ENCODE data around the gene RHOBTB1.
"Not testable (repeated sequence)": the region's sequence is repeated elsewhere in the genome, so short reads cannot be mapped to it uniquely, and the experiment has no call there.

The RHOBTB1 gene, protein sequence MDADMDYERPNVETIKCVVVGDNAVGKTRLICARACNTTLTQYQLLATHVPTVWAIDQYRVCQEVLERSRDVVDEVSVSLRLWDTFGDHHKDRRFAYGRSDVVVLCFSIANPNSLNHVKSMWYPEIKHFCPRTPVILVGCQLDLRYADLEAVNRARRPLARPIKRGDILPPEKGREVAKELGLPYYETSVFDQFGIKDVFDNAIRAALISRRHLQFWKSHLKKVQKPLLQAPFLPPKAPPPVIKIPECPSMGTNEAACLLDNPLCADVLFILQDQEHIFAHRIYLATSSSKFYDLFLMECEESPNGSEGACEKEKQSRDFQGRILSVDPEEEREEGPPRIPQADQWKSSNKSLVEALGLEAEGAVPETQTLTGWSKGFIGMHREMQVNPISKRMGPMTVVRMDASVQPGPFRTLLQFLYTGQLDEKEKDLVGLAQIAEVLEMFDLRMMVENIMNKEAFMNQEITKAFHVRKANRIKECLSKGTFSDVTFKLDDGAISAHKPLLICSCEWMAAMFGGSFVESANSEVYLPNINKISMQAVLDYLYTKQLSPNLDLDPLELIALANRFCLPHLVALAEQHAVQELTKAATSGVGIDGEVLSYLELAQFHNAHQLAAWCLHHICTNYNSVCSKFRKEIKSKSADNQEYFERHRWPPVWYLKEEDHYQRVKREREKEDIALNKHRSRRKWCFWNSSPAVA

DNA sequence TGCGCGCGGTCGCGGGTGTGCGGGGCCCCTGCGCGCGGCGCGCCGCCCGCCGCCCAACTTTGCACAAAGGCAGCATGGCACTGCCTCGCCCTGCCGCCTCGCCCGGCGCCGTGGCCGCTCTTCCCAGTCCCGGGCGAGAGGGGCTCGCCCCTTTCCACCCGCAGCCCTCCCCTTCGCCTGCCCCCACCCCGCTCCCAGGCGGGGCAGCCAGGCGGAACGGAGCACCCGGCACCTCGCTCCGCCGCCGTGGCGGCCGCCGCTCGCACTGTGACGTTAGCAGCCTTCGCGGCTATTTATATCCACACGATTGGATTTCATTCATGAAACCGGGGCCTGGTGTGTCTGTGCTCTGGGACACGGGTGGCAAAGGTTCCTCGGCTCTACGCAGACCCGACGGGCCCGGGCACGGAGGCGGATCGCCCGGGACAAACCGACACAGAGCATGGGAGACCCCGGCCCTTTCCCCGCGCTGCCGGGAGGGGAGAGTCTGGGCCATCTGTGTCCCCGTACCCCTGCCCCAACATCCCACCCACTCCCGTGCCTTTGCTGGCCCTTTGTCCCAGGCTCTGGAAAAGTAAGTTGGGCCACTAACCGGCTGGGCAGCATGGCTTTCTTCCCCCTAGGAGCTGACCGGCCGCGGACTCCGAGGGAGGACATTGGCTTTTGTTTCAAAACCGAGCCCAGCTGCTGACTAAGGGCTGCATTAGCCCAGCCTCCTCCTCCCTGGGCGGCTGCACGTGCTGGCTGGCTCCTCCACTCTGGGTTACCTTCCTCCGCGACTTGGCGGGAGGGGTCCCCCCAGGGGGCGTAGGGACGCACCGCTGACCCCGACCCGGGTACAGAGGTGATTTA, at the start of gene RHOBTB1:
RHOBTB1 (minus strand) TSS at position 128 of the 852 bp plus-strand sequence. CDS start 32,643 bp downstream, outside the sequence.
- peak in 1 of 2 experiments; percentile 24 for DNase-seq

DNA sequence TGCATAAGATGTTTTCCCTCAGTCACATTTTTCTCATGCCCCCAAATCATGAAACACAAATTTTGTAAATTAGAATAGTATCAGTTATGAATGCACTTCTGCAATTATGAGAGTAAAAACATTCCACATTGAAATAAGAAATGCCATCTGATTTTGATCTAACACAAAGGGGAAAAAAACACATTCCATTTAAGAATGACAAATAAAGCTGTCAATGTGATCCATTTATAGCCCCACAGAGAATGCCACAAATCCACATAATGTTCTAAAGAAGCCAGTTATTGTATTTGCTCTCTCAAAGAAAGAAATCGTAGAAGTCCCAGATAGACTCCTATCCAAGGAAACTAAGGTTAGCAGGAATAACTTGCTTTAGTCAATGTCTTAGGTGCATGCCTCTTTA, 48.7 kb upstream of the RHOBTB1 start:
- DNase-seq, result no peak

DNA sequence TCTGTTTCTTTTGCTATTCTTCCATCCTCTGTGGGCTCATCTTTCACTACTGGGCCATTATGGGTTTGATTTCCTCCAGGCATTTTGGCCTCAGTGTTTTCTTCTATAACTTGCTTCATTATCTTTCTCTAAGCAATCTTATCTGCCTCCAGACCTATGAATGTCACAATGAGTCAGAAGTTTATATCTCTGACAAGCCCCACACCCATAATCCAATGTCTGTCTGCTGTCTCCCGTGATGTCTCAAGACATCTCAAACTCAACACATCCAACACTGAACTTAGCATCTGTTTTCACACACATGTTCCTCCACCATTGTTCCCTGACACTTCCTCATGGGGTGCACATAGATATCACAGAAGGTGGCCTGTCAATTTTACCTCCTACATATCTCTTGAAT, 46.7 kb upstream of the RHOBTB1 start:
- no peak for DNase-seq

DNA sequence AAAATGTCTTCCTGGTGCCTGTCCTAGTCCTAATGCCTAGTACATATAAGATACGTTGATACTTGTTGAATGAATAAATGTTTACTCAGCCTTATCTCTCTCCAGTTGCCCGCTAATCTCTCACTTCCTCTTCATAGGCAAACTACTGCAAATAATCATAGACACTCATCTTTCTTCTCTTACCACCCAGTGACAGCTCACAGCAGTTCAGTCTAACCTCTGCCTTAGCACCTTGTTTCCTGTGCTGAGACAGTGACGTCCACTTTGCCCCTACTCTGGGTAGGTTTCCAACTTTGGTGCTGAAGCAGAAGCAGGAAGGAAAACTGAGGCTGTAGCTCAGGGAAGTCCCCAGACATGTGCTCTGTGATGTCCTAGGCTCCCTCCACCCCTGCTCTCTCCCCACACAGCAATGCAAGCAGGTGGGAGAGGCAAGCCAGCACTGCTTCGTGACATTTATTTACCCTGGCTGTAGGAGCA, 45.5 kb upstream of the RHOBTB1 start:
- no peak for DNase-seq

DNA sequence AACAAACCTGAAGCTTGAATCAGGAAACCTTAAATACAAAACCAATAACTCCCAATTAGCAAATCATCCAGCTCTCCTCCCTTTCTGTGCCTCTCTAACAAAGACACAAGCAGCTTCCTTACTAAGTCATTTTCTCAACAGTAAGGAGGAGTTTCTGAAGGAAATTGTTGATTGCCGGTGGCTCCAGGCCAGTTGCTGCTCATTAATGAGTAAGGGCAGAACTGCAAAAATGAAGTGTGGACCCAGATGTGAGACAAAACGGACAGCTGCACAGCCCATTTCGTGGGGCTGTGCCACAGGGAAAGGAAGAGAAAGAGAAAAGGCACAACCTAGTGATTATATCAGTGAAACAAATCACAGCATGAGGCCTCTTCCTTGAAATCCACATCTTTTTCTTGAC, 42.8 kb upstream of the RHOBTB1 start:
- no peak for DNase-seq

DNA sequence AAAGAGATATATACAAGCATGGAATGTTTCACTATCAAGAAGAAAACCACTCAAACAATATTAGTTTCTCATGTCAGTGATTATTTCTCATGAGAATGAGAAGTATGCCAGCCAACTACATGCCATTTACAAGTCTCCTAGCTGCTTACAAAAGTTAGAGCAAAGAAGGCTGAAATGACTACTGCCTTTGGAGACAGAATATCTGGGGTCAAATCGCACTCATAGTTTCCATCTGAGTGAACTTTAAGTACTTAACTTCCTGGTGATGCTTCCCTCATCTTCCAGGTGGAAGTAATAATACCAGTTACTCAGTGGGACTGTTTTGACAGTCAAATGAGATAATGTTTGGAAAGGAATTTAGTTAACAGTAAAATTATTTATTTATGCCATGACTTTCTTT, 42.0 kb upstream of the RHOBTB1 start:
- no peak for DNase-seq

DNA sequence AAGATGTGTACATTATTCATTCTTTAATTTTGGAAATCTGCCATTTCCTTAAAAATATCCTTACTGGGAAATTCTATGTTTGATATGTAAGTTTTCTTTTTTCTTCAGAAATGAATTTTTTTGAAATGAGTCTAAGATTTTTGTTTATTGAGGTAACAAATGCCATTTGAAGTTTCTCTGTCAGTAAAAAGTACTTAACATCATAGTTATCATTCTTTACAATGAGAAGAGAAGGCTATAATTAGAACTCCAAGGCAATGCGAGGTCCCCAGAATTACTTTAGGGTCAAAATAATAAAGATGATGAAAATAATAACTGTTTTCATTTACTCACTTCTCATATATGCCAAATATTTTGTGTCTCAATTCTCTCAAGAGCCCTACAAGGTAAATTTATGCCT, 37.0 kb upstream of the RHOBTB1 start:
- DNase-seq, result no peak

DNA sequence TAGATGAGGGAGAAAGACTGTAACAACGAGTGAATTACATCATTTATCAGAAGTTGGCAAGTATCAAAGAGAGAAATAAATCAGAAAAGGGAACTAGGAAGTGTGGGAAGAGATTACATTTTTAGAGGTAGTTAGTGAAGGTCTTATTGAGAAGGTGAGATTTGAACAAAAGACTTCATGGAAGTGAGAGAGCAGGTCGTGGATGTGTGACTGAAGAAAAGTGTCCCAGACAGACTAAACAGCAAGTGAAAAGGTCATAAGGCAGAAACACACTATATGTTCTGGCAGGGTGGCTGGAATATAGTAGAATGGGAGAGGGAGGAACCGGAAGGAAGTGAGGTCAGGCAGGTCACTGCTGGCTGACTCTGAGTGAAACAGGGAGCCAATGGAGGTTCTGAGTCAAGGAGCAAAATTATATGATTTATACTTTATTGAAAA, 35.7 kb upstream of the RHOBTB1 start:
- DNase-seq, result no peak

DNA sequence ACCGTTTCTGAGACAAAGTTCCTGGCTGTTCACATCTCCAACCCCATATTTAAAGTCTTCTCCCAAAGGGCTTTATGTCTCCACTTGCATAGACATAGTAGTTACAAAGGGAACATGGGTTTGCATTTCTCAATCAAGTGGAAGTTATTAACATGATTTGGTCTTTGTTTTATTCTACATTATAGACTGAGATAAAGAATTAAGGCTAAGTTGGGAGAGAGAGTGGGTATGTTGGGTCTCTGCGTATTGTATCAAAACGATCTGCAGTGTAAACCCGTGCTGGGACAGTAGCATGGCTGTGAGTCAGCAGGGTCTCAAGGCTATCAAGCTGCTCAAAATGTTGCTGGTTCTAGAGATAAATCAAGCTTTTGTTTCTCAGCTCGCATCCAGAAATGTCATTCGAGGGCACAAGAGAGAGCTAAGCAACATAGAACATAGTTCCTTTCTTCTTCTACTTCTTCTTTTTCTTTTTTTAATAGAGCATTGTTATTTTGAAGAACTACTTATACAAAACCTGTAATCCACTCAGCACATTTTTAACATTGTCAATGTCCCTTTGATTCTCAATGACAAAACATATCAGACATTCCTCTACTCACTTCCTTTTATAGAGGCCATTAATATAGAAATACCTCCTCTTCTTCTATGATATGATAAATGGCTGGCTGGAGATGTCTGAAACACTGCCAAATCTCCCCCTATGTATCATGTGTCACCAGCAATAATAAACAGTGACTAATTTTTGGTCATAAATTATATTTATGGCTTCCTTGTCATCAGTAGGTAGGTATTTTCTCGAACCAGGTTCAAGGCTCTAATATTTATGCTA, 34.5 kb upstream of the RHOBTB1 start:
- no peak for DNase-seq

DNA sequence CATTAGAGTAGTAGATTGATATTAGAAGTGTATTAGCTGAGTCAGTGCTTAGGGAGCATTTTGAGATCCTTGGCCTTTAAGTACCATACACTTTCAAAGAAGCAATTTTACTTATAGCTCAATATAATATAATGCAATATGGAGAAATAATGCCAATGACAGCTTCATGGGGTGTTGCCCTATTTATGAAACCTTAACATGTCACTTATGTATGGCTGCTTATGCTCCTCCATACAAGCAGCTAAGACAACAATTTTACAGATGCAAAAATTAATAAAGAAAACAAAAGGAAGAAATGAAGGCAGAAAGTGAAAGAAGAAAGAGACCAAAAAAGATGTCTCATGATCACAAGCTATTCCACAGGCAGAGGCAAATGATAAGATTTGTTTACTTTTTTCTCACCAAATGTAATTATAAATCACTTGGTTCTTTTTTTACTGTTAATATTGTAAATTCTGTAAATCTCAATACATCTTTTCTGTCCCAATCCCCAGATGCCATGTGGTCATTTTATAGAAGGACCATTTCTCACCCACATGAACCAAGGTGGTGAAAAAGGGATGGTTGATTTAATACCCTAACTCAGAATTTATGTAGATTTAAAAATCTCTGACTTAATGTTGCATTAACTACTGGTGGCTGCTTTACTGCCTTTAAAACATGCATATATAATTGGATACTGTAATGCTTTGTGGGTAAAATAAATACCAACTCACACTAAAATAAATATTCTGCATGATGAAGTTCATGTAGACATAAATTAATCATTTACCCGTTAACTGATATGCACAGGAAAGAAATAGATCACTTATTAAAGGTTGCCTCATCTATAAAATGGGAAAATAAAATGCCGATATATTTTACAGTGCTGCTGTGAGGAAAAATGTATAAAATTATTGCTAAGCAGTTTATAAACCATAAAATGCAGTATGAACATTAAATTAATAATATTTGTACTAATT, 33.5 kb upstream of the RHOBTB1 start:
- DNase-seq, result no peak

DNA sequence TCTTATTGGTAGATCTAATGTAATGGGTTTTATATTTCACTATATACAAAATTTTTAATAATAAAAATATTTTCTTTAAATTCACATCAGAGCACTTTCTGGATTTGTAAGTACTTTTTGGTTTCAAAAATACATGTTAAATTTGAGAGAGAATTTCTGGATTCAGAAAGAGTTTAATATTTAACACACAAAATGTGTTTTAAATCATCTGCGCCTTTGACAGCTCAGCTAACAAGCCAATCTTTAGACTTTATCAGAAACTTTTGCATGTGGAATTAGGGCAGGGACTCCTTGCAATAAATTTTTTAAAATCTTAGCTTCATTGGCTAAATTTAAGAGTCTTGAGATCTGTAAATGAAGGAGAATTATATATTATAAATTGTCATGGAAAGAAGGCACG, 32.7 kb upstream of the RHOBTB1 start:
- no peak for DNase-seq

DNA sequence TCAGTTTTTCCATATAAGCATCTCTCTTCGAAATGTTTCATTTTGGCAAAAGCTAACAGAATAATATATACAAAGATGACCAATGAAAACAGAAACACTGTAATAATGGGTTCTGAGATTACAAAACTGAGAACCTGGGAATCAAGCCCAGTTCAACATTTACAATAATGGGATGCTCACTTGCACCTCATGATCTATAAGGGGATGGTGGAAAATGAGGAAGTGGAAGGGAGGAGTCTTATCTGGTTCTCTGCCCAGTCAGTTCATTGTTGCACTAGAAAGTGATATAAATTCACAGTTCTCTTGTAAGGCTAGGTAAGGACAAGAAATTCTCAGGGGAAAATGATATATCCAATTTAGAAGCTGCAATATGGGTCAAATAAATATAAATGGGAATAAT, 31.7 kb upstream of the RHOBTB1 start:
- DNase-seq, result no peak

DNA sequence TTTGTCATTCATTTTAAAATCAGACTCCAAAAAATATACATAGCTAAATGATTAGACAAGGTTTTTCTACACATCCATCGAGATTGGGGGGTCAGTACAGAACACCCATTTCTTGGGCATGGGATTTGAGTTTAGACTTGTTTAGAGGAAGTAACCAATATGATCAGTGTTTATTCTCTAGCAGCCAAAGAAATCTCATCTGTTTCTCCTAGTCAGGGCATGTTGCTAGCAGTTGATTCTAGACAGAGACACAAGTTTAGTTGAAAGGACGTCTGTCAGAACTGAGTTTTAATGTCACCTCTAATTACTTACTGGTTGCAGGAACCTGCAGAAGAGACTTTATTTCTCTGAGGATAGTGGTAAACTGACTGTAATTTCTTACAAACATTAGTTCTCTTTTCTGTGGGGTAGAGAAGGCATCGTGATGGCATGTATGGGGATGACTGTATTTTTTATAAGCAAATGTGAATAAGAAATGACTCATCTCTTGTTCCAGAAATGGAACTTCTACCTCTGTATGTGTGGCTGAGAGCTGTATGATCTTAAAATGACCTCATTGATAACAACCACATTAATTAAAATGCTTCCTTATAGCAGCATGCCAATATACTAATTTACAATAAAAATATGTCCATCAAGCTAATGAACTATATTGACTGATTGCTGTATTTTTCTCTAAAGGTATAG, 30.6 kb upstream of the RHOBTB1 start:
- DNase-seq, result no peak

DNA sequence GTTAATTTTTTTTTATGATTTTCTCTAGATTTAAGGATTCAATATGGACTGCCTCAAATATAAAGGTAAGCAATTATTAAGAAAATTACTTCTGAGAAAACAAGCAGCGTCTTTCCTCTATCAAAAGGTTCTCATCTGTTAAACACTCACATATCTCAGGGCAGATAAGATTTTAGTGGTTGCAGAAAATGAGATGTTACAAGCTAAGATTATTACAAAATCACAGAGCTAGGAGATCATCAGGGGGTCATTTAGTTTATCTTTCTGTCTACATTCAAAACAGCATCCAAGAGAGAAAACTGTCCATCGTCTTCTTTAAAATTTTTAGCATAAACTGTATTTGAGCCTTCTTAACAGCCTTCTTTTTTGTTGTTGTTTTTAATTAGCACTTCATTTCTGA, 29.1 kb upstream of the RHOBTB1 start:
- no peak for DNase-seq

DNA sequence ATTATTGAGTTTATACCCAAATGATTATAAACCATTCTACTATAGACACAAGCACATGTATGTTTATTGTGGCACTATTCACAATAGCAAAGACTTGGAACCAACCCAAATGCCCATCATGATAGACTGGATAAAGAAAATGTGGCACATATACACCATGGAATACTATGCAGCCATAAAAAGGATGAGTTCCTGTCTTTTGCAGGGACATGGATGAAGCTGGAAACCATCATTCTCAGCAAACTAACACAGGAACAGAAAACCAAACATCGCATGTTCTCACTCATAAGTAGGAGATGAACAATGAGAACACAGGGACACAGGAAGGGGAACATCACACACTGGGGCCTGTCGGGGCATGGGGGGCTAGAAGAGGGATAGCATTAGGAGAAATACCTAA, 28.2 kb upstream of the RHOBTB1 start:
- not testable (repeated sequence) for DNase-seq

DNA sequence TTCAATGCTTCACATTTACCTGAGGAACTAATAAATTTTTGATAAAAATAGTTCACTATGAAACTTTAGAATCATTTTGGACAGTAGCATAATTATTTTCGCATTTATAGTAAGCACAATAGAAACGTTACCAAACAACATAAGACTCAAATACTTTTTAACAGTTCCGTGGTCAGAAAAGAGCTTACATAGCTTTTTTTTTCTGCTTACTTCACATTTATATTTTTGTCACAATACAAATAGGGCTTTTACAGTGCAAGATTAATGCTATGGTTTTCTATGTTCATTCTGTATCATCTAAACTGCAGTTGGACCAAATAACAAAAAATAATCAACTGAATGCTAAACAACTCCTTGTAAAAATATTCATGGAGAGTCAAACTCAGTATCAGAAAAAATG, 26.5 kb upstream of the RHOBTB1 start:
- no peak for DNase-seq

DNA sequence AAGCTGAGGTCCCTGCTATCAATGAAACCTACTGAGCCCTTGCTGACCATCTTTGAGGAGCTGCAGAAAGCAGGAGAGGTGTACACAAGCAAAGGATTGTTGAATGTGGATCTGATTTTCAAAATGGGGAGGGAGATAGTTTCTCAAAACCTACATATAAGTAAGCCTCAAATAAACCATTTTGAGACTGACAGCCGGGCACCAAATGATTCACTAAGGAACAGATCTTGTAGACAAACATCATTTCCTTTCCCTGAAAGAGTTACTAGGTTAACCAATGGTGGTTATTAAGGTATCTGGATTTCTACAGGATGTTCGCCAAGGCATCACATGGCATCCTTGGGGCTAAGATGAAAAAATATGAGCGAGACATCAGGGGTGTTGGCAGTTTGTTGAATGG, 24.5 kb upstream of the RHOBTB1 start:
- DNase-seq, result peak in 1 of 2 experiments; percentile 4

DNA sequence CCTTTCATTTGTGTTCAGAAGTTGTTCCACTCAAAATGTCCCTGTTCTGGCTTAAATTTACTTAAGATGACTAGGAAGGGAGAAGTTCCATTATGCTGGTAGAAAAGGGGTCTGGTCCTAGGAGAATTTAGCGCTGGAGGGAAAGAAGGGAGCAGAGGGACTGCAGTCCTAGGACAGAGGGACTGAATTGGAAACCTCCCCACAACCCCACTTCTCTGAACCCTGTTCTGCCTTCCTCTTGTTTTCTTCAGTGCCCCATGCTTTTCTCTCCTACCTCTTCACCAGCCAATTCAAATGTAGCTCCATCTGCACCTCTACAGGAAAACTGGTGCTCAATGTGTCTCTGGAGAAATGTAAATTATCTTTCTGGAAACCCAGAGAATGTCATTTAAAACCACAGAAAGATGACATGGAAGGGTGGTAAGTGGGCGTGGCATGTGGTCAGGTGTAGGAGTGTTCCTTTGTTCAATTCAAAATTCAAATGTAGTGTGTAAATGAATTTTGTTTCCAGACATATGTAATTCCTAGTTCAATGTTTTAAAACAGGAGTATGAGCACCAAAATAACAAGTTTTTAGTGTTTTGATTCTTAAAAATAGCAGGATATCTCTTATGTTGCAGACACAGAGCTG, 24.0 kb upstream of the RHOBTB1 start:
- peak; percentile 46 to 61 for DNase-seq

DNA sequence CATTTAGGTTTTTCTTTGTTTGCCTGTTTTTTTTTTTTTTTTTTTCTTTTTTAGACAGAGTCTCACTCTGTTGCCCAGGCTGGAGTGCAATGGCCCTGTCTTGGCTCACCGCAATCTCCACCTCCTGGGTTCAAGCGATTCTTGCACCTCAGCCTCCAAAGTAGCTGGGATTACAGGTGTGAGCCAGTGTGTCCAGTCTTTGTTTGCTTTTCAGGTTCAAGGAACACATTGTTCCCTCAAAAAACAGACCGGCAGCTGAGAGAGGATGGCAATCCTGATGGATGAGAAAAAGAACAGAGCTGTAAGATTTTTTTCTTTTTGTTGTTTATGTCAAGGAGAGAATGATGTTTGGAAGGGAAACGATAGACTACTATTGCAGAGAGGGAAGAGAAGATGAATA, 23.3 kb upstream of the RHOBTB1 start:
- DNase-seq, result no peak

DNA sequence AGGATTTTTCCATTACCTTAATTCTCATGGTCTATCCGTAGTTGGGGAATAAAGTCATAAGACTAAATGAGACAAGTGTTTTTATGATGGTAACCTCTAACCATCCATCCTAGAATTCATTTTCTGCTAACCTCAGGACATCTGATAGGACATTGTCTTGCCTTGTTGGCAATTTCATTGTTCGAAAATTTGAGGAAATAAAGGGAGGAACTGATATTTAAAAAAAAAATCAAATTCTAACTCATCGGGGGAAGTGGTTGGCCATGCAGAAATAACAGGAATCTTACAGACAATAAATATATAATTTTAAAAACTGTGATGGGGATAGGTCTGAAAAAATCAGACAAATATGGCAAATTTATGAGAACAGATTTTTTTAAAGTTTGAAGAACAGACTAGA, 21.7 kb upstream of the RHOBTB1 start:
- DNase-seq, result no peak
